Heart left ventricle (tissue), 16 donors: Measurements from ENCODE around the gene ARHGEF6. TPM values are rescaled to one million over a fixed set of nuclear protein-coding genes. Genes with fewer than 3 reads are reported as not detected.

Source experiments
- ATAC-seq, 4 donors: fragments of 200-7000 bp; cut with Tn5 transposase; one replicate each; pipeline ENCODE4 v1.9.1; 2020 to 2022; ENCODE audit warnings: moderate library complexity in 4 of 4, mild to moderate bottlenecking in 3 of 4, moderate number of reproducible peaks in 1 of 4
- DNase-seq, 5 donors: peaks; one replicate each; pipeline ENCODE4 v3.0.0-alpha.2; 2020
- H3K27ac ChIP-seq, 12 donors: fragments of 200-600 bp; sonication (generic) in 4 of 12; one replicate each; pipeline versions ENCODE4 v1.5.0 to v1.8.0; 2016 to 2022; ENCODE audit warnings: mild to moderate bottlenecking in 2 of 12
- H3K27me3 ChIP-seq, 9 donors: fragments of 200-600 bp; sonication (generic) in 2 of 9; one replicate each; pipeline versions ENCODE4 v1.5.1 to v1.8.0; 2016 to 2022; ENCODE audit warnings: mild to moderate bottlenecking in 3 of 9
- H3K36me3 ChIP-seq, 9 donors: fragments of 200-600 bp; sonication (generic) in 2 of 9; one replicate each; pipeline versions ENCODE4 v1.5.0 to v1.8.0; 2018 to 2022; ENCODE audit warnings: mild to moderate bottlenecking in 2 of 9
- H3K4me1 ChIP-seq, 12 donors: fragments of 200-600 bp; sonication (generic) in 4 of 12; one replicate each; pipeline versions ENCODE4 v1.5.0 to v1.8.0; 2016 to 2022; ENCODE audit warnings: mild to moderate bottlenecking in 3 of 12
- H3K4me3 ChIP-seq, 12 donors: fragments of 200-600 bp; sonication (generic) in 4 of 12; one replicate each; pipeline versions ENCODE4 v1.5.0 to v1.8.0; 2017 to 2022; ENCODE audit warnings: mild to moderate bottlenecking in 9 of 12, moderate library complexity in 4 of 12
- H3K9me3 ChIP-seq, 12 donors: fragments of 200-600 bp; sonication (generic) in 4 of 12; one replicate each; pipeline versions ENCODE4 v1.5.0 to v1.8.0; 2016 to 2022; ENCODE audit warnings: mild to moderate bottlenecking in 1 of 12
- CTCF ChIP-seq, 12 donors: fragments of 200-600 bp; sonication (generic) in 4 of 12; IDR thresholded peaks; one replicate each; pipeline versions ENCODE4 v1.5.0 to v1.8.0; 2018 to 2022; ENCODE audit warnings: antibody characterized with exemption in 12 of 12, mild to moderate bottlenecking in 5 of 12
- POLR2A ChIP-seq, 2 donors: fragments of 450-650 bp; IDR thresholded peaks; one replicate each; pipeline ENCODE4 v1.6.1; 2017; ENCODE audit warnings: antibody characterized with exemption in 2 of 2, mild to moderate bottlenecking in 2 of 2, moderate library complexity in 2 of 2
- WGBS, 4 donors: extraction: QIAGEN DNeasy Blood & Tissue Kit in 2 of 4; methylation state at CpG; one replicate each; pipeline versions ENCODE4 v1.1.5 to v1.1.7; 2013 to 2018; 5-methylcytosine and 5-hydroxymethylcytosine counted together
- intact Hi-C, 10 donors: fragments of 100-400 bp; cut with DNase I; formaldehyde crosslinking; loops; one replicate each; pipeline versions ENCODE4 v1.11.1 to v1.14.2; 2022
- polyA plus RNA-seq, 2 donors: library from polyadenylated mRNA; stranded (reverse); fragments of 200-250 nt; gene quantifications; one replicate each; pipeline ENCODE4 v1.2.3, GENCODE V29; 2013
- total RNA-seq, 9 donors: library from RNA; depleted of rRNA in 2 of 9; stranded (reverse); fragments of >200 nt in 2 of 9; fragmentation: NEBNext Ultra II Directional in 3 of 9; extraction: Animal tissue kit (Norgen Biotek cat#: 25700) in 3 of 9; gene quantifications; one replicate each; pipeline versions ENCODE4 v1.1.0 to v1.2.4, GENCODE V29; 2016 to 2023
- donor health status: ischemic (EF 13 %, LVEDD 7.1; RV severe dilation, severe dysfunction).
- donor health status: healthy with polysubstance abuse.
- donor health status: DM: no; HTN: yes; CAD: no.
- donor health status: DM: no; HTN: no; CAD: no.
- donor health status: ischemic (EF 25% LVEDD 6.9; RV normal size, moderate dysfunction).
- donor health status: ischemic (EF 25% LVEDD 5.7; RV mildly dilated, moderate dysfunction).
- donor health status: healthy.
- donor health status: DM: yes; HTN: yes; CAD: no.
- donor health status: ischemic (EF 35%, LVEDD 5.7; RV mildly dilated, moderate dysfunction).
- donor health status: nonischemic (EF 11% LVEDD 7.7; RV severe dilation, severe dysfunction).
- donor health status: DM: yes; HTN: yes; CAD: no.
- donor health status: PGD.
- donor health status: ischemic (EF 29% LVEDD 5.4; RV normal size, mild dysfunction).
- donor health status: nonischemic (EF 23%, LVEDD 6.1; RV moderate dilation, normal function).

Gene ARHGEF6
- total and polyA plus RNA-seq, 11 donors = 15.2 to 74.7 (median 55.7) TPM

DNA sequence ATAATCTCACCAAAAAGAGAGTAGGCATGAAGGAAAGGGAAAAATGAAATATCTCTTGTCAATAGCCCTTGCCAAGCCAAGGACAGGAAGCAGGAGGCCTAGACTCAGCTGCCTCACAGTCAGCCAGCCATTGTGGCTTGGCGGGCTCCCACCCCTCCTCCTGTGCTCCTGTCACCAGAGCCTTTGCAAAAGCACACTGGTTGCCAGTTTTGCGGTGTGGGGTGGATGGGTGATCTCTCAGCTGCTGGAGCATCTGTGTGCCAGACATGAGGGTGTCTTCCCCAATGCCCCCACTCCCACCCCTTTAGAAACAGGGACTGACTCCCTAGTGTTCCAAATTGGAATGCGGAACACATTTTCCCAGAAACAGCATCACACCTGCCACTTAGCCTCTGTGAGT is 26.1 kb downstream of the ARHGEF6 start:
- DNase-seq (peak; percentile 42 to 64 (median 58)), ATAC-seq (peak; percentile 81 to 86 (median 84))
- no peak overlapping the region for H3K4me3 ChIP-seq
- peak overlapping the region in 6 of 12 donors; percentile 28 to 60 (median 50) for H3K27ac ChIP-seq
- TF ChIP-seq CTCF (IDR thresholded peaks at IDR 0.05) = no peak
- TF ChIP-seq POLR2A (IDR thresholded peaks at IDR 0.05) = no peak
- 35 to 64% (median 52%) methylated on average over 3 of the region's 3 CpGs for WGBS, 4 donors
- intact Hi-C loops = no loop called here
- no peaks in the 10 kb centered on the region for H3K9me3 ChIP-seq
- H3K27me3 ChIP-seq = no peaks in the 10 kb centered on the region
- H3K36me3 ChIP-seq = no peaks in the 10 kb centered on the region
- H3K4me1 ChIP-seq = peaks cover 0 to 59% (median 23%) of the 10 kb centered on the region in 12 donors

- H3K9me3 ChIP-seq = no peaks in the 10 kb centered on the region
- peaks cover 0 to 71% (median 30%) of the 10 kb centered on the region in 12 donors for H3K4me1 ChIP-seq
- peak overlapping the region in 7 of 12 donors; percentile 9 to 60 (median 43) for H3K27ac ChIP-seq
- H3K4me3 ChIP-seq = no peak overlapping the region
- no peaks in the 10 kb centered on the region for H3K27me3 ChIP-seq
- H3K36me3 ChIP-seq = no peaks in the 10 kb centered on the region
- DNase-seq = no peak
- intact Hi-C loops = no loop called here
- peak in 3 of 4 donors; percentile 45 to 61 (median 50) for ATAC-seq
- TF ChIP-seq POLR2A (IDR thresholded peaks at IDR 0.05) (no peak), CTCF (IDR thresholded peaks at IDR 0.05) (no peak)
- 39 to 55% (median 51%) methylated on average over 2 of the region's 2 CpGs for WGBS, 4 donors
Measured at GRCh38 chrX:136752796-136753195, 27.9 kb downstream of the ARHGEF6 start.

DNA sequence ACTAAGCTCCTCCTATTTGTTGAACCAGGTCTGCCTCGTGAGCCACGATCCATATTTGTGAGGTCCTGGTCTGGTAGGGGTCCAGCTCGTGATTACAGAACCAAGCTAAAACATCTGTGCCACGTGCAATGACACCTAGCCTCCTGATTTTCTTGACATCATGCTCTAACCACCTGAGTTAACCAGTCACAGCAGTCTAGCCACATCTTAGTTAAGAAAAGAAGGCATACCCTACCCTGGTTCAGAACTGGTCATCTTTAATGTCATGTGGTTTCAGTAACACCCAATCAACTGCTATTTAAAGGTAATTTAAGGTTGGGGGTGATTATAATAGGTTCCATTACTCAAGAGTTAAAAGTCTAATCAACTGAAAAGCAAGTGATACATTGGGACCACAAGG is 28.4 kb downstream of the ARHGEF6 start:
- ATAC-seq = no peak

GRCh38 chrX:136750364-136750763 is 30.4 kb downstream of the ARHGEF6 start:
- peaks cover 0 to 12% (median 0%) of the 10 kb centered on the region in 9 donors for H3K36me3 ChIP-seq
- H3K4me1 ChIP-seq = peaks cover 0 to 81% (median 40%) of the 10 kb centered on the region in 12 donors
- TF ChIP-seq CTCF (IDR thresholded peaks at IDR 0.05) (no peak), POLR2A (IDR thresholded peaks at IDR 0.05) (no peak)
- H3K9me3 ChIP-seq = no peaks in the 10 kb centered on the region
- 43 to 56% (median 54%) methylated on average over 2 of the region's 2 CpGs for WGBS, 4 donors
- H3K27ac ChIP-seq = peak overlapping the region in 1 of 12 donors; percentile 2
- H3K27me3 ChIP-seq = no peaks in the 10 kb centered on the region
- DNase-seq (no peak), ATAC-seq (no peak)
- intact Hi-C loops = no loop called here
- H3K4me3 ChIP-seq = no peak overlapping the region

More for the DNA sequence above, 28.4 kb downstream of the ARHGEF6 start:
- Histone ChIP-seq H3K4me3 (no peak overlapping the region), H3K9me3 (no peaks in the 10 kb centered on the region), H3K4me1 (peaks cover 0 to 75% (median 34%) of the 10 kb centered on the region in 12 donors), H3K27ac (peak overlapping the region in 7 of 12 donors; percentile 9 to 60 (median 43)), H3K27me3 (no peaks in the 10 kb centered on the region), H3K36me3 (no peaks in the 10 kb centered on the region)
- 62 to 92% (median 79%) methylated on average over 4 of the region's 4 CpGs for WGBS, 4 donors
- DNase-seq = no peak
- intact Hi-C loops = no loop called here
- TF ChIP-seq POLR2A (IDR thresholded peaks at IDR 0.05) = no peak
- TF ChIP-seq CTCF (IDR thresholded peaks at IDR 0.05) = no peak
